HepG2 (cell line): ENCODE data around the gene C3orf18. TPM values are rescaled to one million over a fixed set of nuclear protein-coding genes. Genes with fewer than 3 reads are reported as not detected.

Experiments
- ATAC-seq: fragments of 200-7000 bp; cut with Tn5 transposase; 3 replicates; pipeline ENCODE4 v1.9.1; 2020; ENCODE audit warnings: mild to moderate bottlenecking, moderate library complexity
- BruUV-seq: library from RNA; stranded (reverse); fragments of 400-500 nt; replicated peaks from 2 replicates; lab custom pipeline; 2021; lab: Mats Ljungman, UMichigan
- CTCF ChIA-PET: fragments of 300-600 bp; formaldehyde crosslinking; extraction: SDS; loops from one replicate; lab custom pipeline; 2021; ENCODE audit warnings: low total read pairs, inconsistent platforms, low intra/inter-chr PET ratio; lab: Yijun Ruan, JAX
- POLR2A ChIA-PET: fragments of 350-600 bp; sonication (Branson Sonifier 250); formaldehyde crosslinking; loops from one replicate; lab custom pipeline; 2020; ENCODE audit warnings: antibody characterized with exemption, inconsistent platforms; lab: Yijun Ruan, JAX
- DNase-seq: peaks from one replicate; pipeline ENCODE4 v3.0.0-alpha.2; 2015; ENCODE audit warnings: low spot score
- FAIRE-seq: peaks from 3 replicates; lab custom pipeline; 2011; peaks lifted over from hg19 to GRCh38; lab: Jason Lieb, UNC
- H2AFZ ChIP-seq: one replicate; pipeline ENCODE4 v1.6.1; 2011; ENCODE audit warnings: low read length, inconsistent platforms
- H3K27ac ChIP-seq: fragments of 300-600 bp; 3 replicates; pipeline ENCODE4 v1.8.0; 2011; ENCODE audit warnings: mixed run types, mild to moderate bottlenecking, mixed read lengths, low read length, inconsistent platforms; ENCODE audit not compliant: insufficient read depth; ENCODE audit errors: extremely low read length
- H3K27me3 ChIP-seq, 2 experiments: fragments of 200-600 bp in 1 of 2; 2 replicates in 1 of 2; 3 replicates in 1 of 2; pipeline versions ENCODE4 v1.6.0 to v1.8.0; 2011; ENCODE audit warnings: low read length in 2 of 2, mild to moderate bottlenecking in 2 of 2, moderate library complexity in 2 of 2, inconsistent platforms in 1 of 2; ENCODE audit not compliant: insufficient read depth in 2 of 2, control insufficient read depth in 1 of 2
- H3K36me3 ChIP-seq, 2 experiments: fragments of 200-600 bp in 1 of 2; replicated peaks in 1 of 2; 2 replicates in 1 of 2; 3 replicates in 1 of 2; pipeline versions ENCODE4 v1.5.1 to v1.8.0; 2011; ENCODE audit warnings: low read length in 2 of 2, inconsistent platforms in 1 of 2; ENCODE audit not compliant: insufficient read depth in 2 of 2, control insufficient read depth in 1 of 2
- H3K4me1 ChIP-seq: 2 replicates; pipeline ENCODE4 v1.5.1; 2012; ENCODE audit warnings: low read length, inconsistent platforms; ENCODE audit not compliant: insufficient read depth
- H3K4me2 ChIP-seq: 2 replicates; pipeline ENCODE4 v1.6.0; 2011; ENCODE audit warnings: low read depth, low read length, inconsistent platforms
- H3K4me3 ChIP-seq, 3 experiments: fragments of 200-600 bp in 1 of 3; sonication (generic), shearing (Covaris generic) in 1 of 3; replicated peaks in 1 of 3; 2 replicates each; pipeline ENCODE4 v1.5.1; 2011 to 2016; ENCODE audit warnings: low read length in 3 of 3, inconsistent platforms in 2 of 3, low read depth in 2 of 3, mild to moderate bottlenecking in 2 of 3, control low read depth in 1 of 3, mixed read lengths in 1 of 3; ENCODE audit not compliant: insufficient read depth in 1 of 3
- H3K79me2 ChIP-seq: one replicate; pipeline ENCODE4 v1.6.1; 2011; ENCODE audit warnings: low read length, inconsistent platforms; ENCODE audit not compliant: insufficient read depth
- H3K9ac ChIP-seq: 2 replicates; pipeline ENCODE4 v1.6.0; 2011; ENCODE audit warnings: mild to moderate bottlenecking, low read depth, low read length, inconsistent platforms; ENCODE audit not compliant: insufficient read depth
- H3K9me3 ChIP-seq: 2 replicates; pipeline ENCODE4 v1.5.1; 2012; ENCODE audit warnings: mild to moderate bottlenecking, low read length
- H4K20me1 ChIP-seq: 2 replicates; pipeline ENCODE4 v1.6.0; 2011; ENCODE audit warnings: inconsistent platforms, mild to moderate bottlenecking, low read length, moderate library complexity; ENCODE audit not compliant: insufficient read depth
- DMTF1 ChIP-seq: sonication (generic); formaldehyde crosslinking; IDR thresholded peaks from 2 replicates; pipeline ENCODE4 v1.4.0; 2020; ENCODE audit warnings: mild to moderate bottlenecking, missing genetic modification reagents
- KDM1A ChIP-seq: IDR thresholded peaks from 2 replicates; pipeline ENCODE4 v1.6.1; 2016; ENCODE audit warnings: missing compliant biosample characterization
- ZNF414 ChIP-seq: sonication (generic); formaldehyde crosslinking; IDR thresholded peaks from 2 replicates; pipeline ENCODE4 v1.5.0; 2020; ENCODE audit warnings: missing genetic modification reagents
- ZNF496 ChIP-seq: sonication (generic); formaldehyde crosslinking; IDR thresholded peaks from 2 replicates; pipeline ENCODE4 v1.8.1; 2023; ENCODE audit warnings: mild to moderate bottlenecking, moderate library complexity, missing genetic modification reagents; ENCODE audit not compliant: insufficient replicate concordance
- ZNF788 ChIP-seq: sonication (generic); formaldehyde crosslinking; IDR thresholded peaks from 2 replicates; pipeline ENCODE4 v1.5.0; 2020; ENCODE audit warnings: mild to moderate bottlenecking, missing genetic modification reagents, borderline replicate concordance
- ZNF83 ChIP-seq: sonication (generic); formaldehyde crosslinking; IDR thresholded peaks from 2 replicates; pipeline ENCODE4 v1.4.0; 2020; ENCODE audit warnings: missing genetic modification reagents, mild to moderate bottlenecking, borderline replicate concordance
- WGBS: methylation state at CpG from one replicate; pipeline ENCODE4 v1.1.6; 2017; ENCODE audit warnings: low lambda C conversion rate; 5-methylcytosine and 5-hydroxymethylcytosine counted together
- in situ Hi-C: cut with HindIII; loops from 2 replicates; pipeline ENCODE4 v1.10.0; 2017; ENCODE audit warnings: low pct_unique_long_range_greater_than_20kb; ENCODE audit not compliant: extremely low pct_ligation_motif_present
- intact Hi-C: fragments of 100-400 bp; cut with micrococcal nuclease; formaldehyde crosslinking; loops from one replicate; pipeline ENCODE4 v1.10.0; 2022; ENCODE audit not compliant: unreplicated experiment
- polyA plus RNA-seq, 8 experiments: library from polyadenylated mRNA; depleted of rRNA in 3 of 8; stranded (reverse) in 7 of 8; unstranded in 1 of 8; fragments of >200 nt; fragmentation: Illumina TruSeq in 4 of 8; extraction: Trizol in 4 of 8; gene quantifications; 2 replicates each; pipeline versions ENCODE4 v1.2.1 to v1.2.3, GENCODE V29; 2011 to 2016; ENCODE audit warnings: low read depth in 4 of 8, missing spikeins in 1 of 8, mixed read lengths in 1 of 8; ENCODE audit not compliant: insufficient read depth in 1 of 8
- total RNA-seq, 5 experiments: library from RNA; depleted of rRNA; stranded (reverse); fragments of >200 nt; fragmentation: Illumina TruSeq; extraction: Trizol; gene quantifications; 2 replicates each; pipeline ENCODE4 v1.2.3, GENCODE V29; 2016; ENCODE audit warnings: low read depth in 1 of 5

The C3orf18 gene
- total and polyA plus RNA-seq, 2 of the 13 experiments (the other 11 are each of a cell fraction or from before 2014, with no cell fraction given) = 1.6 to 4.8 TPM

- no TSS peak for BruUV-seq
- Histone ChIP-seq H3K4me3 (no peak overlapping the region), H3K27me3 (peaks cover 2 to 20% of the 10 kb centered on the region in 2 experiments; a peak in 2 of 5 replicates), H3K4me2 (no peak overlapping the region), H3K4me1 (no peaks in the 10 kb centered on the region), H3K36me3 (no peaks in the 10 kb centered on the region), H3K9me3 (no peaks in the 10 kb centered on the region), H2AFZ (no peak overlapping the region), H4K20me1 (peaks cover 2% of the 10 kb centered on the region; the same call in 1 of the 2 replicates), H3K79me2 (no peaks in the 10 kb centered on the region), H3K27ac (no peak overlapping the region), H3K9ac (no peak overlapping the region)
- TF ChIP-seq ZNF414 (CRISPR knock-in tag) = no peak
- no peak for TF ChIP-seq DMTF1
- no peak for TF ChIP-seq ZNF788 (CRISPR knock-in tag)
- no peak for TF ChIP-seq KDM1A (CRISPR knock-in tag)
- no peak for TF ChIP-seq ZNF496 (CRISPR knock-in tag)
- TF ChIP-seq ZNF83 (CRISPR knock-in tag) = no peak
- no peak for FAIRE-seq
- in situ Hi-C loops = loop anchor here (5.0 to 10.0 kb wide), 2 partner anchors 112 to 204 kb away; partner anchors contain the start of genes RASSF1 and ZMYND10
- intact Hi-C loops = loop anchor here (10.0 kb wide), 1 partner anchor 204 kb away; the partner anchor contains the start of genes RASSF1 and ZMYND10
- POLR2A ChIA-PET = no interaction called here
- no peak for ATAC-seq
- 20% methylated on average over 3 of the region's 3 CpGs for WGBS
- CTCF ChIA-PET = interaction anchor here (0.5 to 0.7 kb wide), 2 partner anchors 42 to 113 kb away, joined by 3 to 5 read pairs; no protein-coding TSS in a partner anchor
- no peak for DNase-seq
Measured at GRCh38 chr3:50549226-50549625, 18.3 kb downstream of the C3orf18 start.
